GM12891 (cell line): ENCODE measurements around the gene SPIRE2.

Experiments used
- POLR2A ChIP-seq: IDR thresholded peaks from 2 replicates; pipeline ENCODE4 v1.6.1; 2011; ENCODE audit warnings: low read depth, low read length, control low read depth
- POLR2AphosphoS5 ChIP-seq: IDR thresholded peaks from 2 replicates; pipeline ENCODE4 v1.6.1; 2011; ENCODE audit warnings: low read depth, low read length, control low read depth
- SPI1 ChIP-seq: IDR thresholded peaks from 2 replicates; pipeline ENCODE4 v1.6.1; 2011; ENCODE audit warnings: low read depth, low read length, control low read depth
- TAF1 ChIP-seq: IDR thresholded peaks from 2 replicates; pipeline ENCODE4 v1.6.1; 2011; ENCODE audit warnings: low read depth, low read length, control low read depth

DNA sequence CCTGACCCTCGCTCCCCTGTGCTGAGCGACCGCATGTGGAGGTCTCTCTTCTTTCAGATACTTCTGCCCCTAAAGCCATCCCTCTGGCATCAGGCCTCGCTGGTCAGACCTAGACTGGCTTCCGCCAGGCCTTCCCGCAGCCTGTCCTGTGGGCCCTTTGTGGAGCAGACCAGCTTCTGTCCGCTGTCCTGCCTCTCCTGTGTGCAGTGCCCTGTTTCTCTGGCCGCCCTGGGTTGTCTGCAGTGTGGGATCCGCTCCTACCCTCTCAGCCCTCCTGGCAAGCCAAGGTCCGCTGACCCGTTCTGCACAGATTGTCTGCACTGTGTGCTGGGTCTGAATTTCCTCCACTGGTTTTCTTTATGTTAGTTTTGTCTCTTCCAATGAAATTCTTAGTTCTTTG is 68.9 kb downstream of the SPIRE2 start:
- TF ChIP-seq TAF1 (no peak), POLR2A (no peak), POLR2AphosphoS5 (no peak), SPI1 (no peak)
